Stimulated activated CD8-positive, alpha-beta memory T cell treated with anti-CD3 and anti-CD28 coated beads, Interleukin-15, amount 100 ng/mL, for 48 hours (primary cell): ENCODE measurements around the gene ZNF584.

Experiments
- DNase-seq, 2 donors: peaks; one replicate each; pipeline ENCODE4 v3.0.0-alpha.2; 2020; ENCODE audit warnings: low read depth in 2 of 2

ZNF584 gene

DNA sequence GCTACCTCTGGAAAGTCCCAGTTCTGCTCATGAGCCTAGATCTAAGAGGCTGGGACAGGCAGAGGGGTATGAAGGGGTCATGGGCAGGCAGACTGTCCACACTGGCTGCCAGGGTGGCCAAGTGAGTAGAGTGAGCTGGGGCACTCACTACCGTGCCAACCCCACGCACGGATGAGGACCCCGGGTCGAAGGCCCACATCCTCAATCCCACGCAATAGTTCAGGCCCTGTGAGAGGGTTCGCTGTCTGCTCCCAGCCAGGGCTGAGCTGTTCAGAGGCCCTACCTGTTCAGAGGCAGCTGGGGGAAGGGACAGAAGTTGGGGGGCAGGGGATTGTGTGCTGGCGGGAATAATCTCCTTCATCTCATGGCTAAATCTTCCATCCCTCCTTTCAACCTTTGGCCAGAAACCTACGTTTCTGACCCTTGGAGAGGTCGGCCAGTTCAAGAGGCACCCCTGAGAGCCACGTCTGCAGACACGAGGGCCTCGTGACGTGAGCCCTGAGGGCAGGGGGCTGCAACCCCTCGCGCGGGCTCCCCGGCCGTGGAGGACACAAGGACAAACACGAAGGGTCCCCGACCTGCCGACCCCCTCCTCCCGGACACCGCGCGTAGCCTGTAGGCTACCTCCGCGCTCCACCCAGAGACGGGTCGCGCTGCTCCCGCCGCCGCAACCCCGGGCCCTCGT, 22.4 kb upstream of the ZNF584 start:
- no peak for DNase-seq

DNA sequence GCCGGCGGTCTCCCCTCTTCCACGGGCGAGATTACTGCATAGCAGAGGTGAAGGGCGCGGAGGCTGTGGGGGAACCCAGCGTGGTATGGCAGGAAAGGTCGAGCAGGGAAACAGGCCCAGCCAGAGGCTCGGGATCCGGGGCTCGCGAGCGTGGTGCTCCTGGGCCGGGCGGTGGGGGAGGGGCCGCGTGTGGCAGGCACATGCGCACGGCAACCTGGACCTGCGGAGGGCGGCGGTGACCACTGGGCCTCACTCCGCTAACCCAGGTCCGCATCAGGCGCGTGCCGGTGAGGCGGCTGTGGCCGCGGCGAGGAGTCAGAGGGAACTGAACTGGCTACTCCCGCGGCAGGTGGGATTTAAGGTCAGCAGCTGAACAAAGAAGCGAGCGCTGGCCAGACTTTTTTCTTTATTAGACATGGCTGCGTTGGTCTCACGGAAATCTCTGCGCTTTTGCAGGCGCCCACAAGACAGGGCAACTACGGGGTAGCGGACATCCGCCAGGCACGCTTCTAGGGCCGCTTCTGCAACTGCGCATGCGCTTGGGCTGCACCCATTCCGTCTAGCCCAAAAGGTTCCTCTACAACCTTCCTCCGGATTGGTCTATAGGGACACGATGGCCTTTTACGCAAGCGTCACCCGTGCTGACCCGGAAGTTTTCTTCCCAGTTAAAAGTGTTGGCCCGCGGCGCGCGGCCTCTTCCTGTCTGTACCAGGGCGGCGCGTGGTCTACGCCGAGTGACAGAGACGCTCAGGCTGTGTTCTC, 21.7 kb upstream of the ZNF584 start, which contains the start of gene RPS5:
Gene RPS5, plus strand, starts transcription at position 694 of the 762 bp plus-strand sequence. CDS start 869 bp downstream, outside the sequence.
- DNase-seq, result peak; percentile 90 to 93

- DNase-seq, result no peak
Observed at GRCh38 chr19:58387338-58388174, 20.9 kb upstream of the ZNF584 start.

DNA sequence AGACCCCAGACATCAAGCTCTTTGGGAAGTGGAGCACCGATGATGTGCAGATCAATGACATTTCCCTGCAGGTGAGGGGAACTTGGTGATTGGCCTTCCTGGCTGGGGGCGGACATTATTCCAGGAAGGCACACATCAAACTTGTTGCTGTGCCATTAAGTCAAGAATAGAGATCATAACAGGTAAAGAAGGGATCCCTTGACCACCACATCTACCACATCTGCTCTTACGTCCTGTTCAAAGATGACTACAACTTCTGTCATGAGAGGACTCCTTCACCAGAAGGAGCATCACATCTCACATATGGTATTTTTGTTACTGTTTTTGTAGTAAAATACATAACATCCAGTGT, 20.3 kb upstream of the ZNF584 start:
- no peak for DNase-seq

- no peak for DNase-seq
Observed at GRCh38 chr19:58392945-58393724, 15.3 kb upstream of the ZNF584 start.

GRCh38 chr19:58393725-58394033, 14.8 kb upstream of the ZNF584 start:
- DNase-seq, result no peak

- no peak for DNase-seq
Observed at GRCh38 chr19:58394821-58395219, 13.6 kb upstream of the ZNF584 start.

- no peak for DNase-seq
Observed at GRCh38 chr19:58395220-58395978, 13.1 kb upstream of the ZNF584 start, which contains the start of gene RNF225. RNF225 (plus strand) TSS chr19:58395656; CDS start chr19:58396090, 434 bp downstream.

GRCh38 chr19:58395979-58396627, 12.3 kb upstream of the ZNF584 start:
- no peak for DNase-seq

DNA sequence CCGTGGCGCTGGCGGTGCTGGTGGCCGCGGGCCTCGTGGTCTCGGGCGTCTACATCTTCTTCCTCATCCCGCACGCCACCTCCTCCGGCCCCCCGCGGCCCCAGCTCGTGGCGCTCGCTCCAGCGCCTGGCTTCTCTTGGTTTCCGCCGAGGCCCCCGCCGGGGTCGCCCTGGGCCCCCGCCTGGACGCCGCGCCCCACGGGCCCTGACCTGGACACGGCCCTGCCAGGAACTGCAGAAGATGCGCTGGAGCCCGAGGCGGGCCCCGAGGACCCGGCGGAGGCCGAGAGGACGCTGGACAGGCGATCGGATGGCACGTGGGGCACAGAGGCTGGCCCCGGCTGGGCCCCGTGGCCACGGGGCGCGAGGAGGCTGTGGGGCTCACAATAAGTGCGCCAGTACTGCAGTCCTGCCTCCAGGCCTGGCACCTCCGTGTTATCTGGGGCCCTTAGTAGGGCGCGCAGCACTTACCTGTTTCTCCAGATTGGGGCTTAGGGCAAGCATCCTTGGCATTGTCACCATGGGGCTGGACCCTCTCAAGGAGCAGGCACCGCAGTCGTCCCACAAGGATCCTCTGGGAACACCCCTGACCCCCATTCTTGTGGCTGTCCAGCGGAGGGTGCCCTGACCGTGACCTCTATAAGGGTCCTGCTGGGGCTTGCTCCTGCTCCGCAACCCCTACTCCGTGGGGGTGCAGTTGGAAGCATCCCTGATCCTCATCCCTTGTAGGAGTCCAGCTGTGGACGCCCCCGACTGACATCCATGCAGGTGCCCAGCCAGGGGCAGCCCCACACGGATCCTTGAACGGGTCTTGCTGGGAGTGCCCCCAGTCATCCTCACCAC, 11.5 kb upstream of the ZNF584 start:
- DNase-seq, result no peak

- DNase-seq, result no peak
Observed at GRCh38 chr19:58397533-58398037, 10.9 kb upstream of the ZNF584 start.

DNA sequence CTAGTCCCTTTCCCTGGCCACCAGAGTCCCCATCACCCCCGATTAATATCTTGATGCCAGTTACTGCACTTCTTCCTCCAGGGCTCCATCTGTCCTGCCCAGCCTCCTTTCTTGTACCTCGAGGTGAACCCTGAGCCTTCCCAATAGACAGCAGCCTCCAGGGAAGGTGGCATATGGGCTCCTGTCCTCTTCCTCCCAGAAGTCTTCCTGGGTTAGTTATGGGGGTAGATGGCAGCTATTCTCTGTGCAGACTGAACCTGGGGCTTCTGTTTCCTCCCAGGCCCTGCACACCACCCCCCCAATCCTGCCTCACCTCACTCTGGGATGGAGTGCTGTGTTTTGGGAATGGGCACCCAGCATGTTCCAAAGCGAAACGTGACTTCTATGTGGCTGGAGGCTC, 10.4 kb upstream of the ZNF584 start:
- DNase-seq, result no peak

DNA sequence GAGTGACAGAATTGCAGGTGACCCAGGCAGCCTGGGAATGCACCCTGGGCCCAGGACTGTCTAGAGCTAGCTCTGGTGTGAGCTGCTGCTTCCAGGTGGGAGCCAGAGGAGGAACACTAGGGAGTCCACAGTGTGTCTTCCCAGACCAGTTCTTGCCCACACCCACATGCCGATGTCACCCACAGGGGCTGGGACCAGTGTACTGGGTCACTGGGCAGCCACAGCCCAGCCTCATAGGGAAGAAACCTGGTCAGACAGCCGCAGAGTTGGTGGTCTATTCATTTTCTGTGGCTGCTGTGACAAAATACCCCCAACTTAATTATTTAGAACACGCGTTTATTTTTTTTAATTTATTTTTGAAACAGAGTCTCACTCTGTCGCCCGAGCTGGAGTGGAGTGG, 9.9 kb upstream of the ZNF584 start:
- DNase-seq, result no peak

DNA sequence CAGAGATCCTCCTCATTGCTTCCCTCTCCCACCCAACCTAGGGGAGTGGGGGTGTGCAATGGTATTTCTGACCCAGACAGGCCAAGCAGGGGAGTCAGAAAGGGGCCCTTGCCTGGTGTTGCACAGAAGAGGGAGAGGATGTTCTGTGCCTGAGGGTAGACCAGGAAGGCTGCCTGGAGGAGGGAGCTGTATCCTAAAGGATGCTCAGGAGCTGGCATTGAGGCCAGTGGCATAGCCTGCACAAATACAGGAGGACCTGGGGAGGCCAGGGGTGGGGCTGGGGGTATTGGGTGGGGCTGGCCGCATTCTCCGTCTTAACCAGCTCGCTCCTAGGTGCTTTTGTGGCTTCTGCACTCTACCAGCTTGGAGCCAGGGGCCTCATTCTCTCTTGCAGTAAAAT, 8.5 kb upstream of the ZNF584 start:
- DNase-seq, result no peak

DNA sequence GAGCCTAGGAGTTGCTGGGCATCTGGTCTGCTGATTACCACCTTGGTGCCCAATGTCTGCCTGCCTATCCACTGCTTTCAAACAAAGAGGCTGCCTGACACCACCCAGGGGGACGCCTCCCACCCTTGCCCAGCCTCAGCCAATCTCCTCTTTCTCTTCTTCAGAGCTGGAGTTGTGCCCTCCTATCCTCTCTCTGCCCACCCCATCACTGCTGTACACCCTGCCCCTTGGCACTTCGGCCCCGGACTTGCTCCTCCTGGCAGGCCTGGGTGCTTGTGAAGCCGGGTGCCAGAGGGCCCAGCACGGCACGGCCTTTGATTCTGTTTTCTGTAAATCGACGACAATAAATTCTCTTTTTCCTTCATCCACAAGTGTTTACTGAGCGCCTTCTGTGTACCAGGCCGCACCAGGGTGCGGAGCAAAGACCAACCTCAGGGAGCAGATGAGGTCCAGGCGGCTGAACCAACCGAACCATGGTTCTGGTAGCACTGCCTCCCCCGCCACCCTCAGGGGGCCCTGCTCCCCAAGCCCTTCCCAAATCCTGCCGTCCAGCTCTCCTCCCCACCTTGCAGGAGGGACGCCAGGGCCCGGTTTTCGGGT, 8.0 kb upstream of the ZNF584 start:
- no peak for DNase-seq

DNA sequence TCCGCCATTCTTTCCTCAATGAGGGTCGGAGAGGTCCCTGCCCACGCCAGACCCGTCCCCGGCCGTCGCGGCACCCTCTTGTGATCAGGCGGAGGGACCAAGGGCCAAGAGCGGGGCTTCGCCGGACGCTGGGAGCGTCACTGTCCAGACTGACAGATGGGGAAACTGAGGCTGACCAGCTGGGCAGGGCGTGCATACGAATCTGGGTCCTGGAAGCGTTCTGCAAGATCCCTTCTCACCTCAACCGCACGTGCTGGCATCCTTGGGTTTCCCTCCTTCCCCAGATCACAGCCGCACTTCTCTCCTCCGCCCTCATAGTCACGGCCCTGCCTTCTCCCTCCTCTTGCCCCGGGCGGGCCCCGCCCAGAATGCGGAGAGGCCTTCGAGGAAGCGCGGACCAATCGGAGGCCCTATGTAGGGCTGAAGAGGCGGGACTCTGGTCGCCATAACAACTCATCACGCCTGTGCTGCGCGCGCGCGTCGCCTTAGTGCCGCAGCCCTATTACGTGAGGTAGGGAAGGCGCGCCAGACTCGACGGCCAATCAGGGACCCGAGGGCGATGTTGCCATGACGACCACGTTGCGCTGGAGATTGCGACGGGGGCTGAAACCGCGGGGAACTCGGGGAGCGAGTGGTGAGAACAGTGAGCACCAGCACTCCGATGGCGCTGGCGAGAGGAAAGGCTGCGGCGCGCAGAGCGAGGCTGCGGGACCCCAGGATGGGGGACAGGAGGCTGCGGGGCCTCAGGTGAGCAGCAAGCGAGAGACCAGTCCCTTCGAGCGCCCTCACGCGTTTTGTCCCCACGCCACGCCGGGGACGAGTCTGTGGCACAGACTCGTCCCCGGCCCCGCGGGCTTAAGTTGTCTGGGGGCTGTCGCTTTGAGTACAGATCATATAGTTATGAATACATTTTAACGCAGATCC, 7.3 kb upstream of the ZNF584 start:
- DNase-seq, result peak; percentile 95 to 97

DNA sequence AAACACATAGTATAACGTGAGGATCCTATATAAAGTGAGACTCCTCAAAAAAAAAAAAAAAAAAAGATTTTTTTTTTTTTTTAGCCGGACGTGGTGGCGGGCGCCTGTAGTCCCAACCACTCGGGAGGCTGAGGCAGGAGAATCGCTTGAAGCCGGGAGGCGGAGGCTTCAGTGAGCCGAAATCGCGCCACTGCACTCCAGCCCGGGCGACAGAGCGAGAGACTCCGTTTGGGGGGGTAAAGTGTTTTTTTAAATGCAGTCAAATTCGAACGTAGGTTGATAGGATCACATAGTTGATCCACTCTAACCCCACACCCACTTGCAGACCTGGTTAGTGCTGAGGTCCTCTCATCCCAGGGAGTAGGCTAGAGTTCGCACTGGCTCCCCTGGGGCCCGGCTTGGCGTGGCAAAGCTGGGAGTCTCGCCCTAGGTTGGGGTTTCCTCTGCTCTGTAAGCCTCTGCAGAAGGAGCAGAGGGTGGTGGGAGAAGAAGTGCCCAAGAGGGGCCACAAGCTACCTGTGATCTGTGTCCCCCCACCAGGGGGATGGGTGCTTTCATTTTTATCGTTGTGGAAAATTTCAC, 6.5 kb upstream of the ZNF584 start:
- no peak for DNase-seq
